ENCODE results near the gene MRPL20.

Gene MRPL20

DNA sequence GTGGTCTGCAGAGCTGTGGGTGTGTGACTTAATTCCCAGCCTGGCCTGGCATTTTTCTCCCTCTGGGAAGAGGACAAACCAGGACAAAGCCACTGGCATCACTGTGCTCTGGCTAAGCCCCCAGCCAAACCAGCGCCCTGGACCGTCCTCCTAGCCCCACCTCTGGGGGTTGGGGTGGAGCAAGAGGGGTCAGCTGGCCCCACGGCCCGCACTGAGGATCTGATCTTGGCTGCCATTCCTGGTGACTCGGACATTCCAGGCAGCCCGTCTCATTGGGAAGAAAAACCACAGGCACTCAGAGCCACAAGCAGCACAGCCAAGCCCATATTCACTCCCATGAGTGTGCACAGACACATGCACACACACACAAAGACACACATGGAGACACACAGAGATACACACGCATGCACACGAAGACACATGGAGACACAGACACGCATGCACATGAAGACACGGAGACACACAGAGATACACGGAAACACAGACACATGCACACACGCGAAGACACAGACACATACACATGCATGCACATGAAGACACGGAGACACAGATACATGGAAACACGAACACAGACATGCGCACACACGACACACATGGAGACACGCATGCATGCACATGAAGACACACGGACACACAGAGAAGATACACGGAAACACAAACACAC is 46.5 kb downstream of the MRPL20 start:
- peak; percentile 96 for DNase-seq

DNA sequence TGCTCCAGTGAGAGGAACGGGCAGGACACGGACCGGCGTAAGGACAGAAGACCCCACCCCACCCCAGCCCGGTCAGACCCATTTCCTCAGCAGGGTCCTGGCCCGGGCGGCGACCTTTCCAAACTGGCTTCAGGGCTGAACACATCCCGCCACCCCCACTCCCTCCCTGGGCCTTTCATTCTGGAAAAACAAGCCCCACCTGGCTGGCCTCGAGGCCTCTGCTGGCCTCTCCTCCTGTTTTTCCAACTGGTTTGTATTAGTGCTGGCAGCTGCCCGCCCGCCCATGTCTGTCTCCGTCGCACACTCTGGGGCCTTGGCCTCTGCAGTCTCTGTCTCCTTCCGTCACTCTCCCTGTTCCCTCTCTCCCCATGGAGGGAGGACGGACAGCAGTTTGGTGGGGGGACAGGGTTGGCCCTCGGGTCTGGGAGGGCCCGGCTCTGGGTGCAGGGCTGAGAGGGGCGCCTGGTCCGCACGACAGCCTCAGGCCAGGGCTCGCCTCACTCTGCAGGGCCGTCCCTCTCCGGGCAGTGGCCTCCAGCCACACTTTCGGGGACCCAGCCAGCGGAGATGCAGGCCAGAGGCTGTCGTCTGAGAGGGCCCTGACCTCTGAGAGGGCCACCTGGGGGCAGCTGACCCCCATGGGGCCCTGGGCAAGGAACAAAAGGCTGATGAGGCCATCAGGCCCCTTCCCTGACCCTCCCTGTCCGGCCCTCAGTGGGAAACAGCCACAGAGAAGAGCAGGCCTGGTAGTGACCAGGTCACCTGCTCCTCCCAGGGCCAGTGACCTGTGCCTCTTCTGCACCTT is 47.2 kb downstream of the MRPL20 start:
- peak; percentile 89 for DNase-seq

DNA sequence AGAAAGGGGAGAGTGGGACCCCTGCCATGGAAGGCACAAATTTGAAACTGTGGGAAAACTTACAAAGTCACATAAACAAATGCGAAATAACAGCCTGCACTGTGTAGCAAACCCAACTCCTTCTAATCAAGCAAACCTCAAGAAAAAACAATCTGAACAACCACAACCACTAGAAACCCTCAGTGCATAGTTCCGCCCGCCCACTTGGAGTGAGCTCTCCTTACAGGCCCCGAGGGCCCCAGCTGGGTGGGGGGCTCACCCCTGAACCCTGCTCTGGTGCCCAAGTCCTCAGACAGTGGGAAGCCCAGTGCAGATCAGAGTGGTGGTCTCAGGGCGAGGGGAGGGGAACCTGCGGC is 47.8 kb downstream of the MRPL20 start:
- peak; percentile 86 for DNase-seq

DNA sequence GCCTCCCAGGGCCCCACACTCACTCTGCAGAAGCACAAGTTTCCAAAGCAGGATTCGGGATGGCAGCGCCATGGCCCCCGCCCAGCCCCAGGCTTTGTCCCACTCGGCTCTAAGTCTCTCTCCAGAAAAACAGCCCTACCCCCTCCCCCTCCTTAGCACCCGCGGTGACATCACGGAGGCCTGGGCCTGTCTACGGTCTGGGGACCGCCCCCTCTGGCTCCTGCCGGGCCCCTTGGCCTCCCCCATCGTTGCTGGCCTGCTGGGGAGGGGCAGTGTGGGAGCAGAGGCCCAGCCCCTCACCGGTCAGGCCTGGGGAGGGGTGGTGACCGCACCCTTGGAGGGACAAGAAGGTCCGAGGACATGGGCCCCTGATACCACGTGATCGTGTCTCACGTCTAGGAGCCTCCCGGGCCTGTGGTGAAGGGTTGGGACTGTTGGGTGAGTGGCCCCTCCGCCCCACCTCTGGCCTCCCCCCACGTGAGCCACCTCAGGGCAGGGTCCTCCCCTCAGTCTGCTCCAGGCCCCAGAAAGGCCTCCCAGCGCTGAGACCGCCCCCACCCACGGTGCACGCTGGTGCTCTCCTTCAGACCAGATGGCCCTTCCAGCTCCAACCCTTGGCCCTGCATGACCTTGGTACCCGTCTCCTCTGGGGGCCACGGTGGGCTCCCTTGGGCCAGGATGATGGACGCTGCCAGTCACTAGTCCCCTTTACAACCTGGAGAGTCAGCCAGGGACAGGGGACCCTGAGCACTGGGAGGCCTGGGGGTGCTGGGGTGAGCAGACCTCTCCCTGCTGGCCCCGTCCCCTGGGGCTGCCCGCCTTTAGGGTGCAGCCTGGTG is 48.4 kb downstream of the MRPL20 start, which contains the start of gene MXRA8:
TSS of gene MXRA8 (minus strand) at position 123 of the 839 bp plus-strand sequence. CDS start at position 72, 51 bp downstream.
- peak; percentile 94 for DNase-seq

DNA sequence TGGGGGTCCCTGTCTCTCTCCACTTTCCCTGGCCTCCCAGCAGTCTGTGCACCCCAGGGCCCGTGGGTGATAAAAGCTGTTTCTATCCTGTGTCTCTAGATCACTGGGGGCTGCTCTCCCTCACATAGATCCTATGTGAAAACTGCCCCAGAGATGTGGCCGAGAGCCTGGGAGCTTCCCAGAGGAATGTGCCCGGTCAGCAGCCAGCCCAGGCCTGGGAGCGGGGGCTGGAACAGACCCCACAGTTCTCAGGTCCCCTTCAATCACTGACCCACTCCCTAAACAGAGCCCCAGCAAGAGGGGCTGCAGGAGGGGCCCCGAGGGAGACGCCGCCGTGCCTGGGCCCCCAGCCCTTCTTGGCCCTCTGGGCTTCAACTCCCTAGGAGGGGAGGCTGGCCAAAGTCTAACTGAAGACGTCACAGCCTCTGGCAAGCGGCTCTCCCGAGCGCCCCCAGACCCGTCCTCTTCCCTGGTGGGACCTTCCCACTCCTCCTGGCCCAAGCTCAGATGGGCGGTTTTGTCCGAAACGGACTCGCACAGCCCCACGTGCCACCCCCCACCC is 49.1 kb downstream of the MRPL20 start:
- DNase-seq = no peak

DNA sequence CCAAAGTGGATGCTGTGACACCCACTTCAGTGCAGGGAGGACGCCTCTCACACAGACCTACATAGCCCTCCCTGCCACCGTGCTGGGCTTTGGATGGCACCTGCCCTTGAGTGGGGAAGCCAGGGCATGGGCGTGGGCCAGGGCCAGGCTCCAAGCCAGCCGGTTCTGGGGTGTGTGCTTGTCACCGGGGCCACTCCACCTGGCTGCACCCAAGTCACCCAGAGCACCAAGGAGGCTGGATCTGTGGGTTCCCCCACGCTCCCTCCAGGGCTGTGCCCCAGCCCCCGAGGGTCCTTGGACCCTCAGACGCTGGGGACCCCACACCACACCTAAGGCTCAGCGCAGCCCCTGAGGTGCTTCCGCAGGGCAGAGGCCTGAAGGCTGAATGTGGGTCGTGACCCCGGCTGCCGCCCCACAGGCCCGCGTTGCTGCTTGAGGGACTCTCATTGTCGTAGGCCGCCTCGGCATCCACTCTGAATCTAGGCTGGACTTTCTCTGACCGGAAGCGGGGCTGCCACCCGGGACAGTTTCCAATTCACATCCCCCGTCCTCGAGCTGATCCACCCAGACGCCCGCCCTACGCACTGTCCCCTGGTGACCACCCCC is 50.2 kb downstream of the MRPL20 start:
- DNase-seq = no peak

DNA sequence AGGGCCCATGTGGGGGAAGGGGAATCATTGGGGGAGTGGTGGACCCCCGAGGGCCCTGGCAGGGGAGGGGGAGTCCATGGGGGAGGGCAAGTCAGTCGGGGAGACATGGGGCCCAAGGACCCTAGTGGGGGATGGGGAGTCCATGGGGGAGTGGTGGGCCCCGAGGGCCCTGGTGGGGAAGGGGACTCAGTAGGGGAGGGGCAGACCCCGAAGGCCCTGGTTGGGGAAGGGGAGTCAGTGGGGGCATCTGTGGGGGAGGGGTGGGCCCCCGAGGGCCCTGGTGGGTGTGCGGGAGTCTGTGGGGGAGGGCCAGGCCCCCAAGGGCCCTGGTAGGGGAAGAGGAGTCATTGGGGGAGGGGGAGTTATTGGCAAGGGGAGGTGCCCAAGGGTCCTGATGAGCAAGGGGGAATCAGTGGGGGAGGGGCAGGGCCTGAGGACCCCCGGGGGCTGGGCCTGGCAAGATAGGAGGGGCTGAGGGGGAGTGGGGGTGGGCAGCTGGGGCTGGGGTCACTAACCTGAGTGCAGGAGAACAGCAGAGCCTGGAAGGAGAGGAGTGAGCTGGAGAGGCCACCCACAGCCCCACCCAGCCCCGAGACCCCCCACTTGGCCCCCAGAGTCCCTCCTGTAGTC is 50.8 kb downstream of the MRPL20 start:
- DNase-seq = no peak

DNA sequence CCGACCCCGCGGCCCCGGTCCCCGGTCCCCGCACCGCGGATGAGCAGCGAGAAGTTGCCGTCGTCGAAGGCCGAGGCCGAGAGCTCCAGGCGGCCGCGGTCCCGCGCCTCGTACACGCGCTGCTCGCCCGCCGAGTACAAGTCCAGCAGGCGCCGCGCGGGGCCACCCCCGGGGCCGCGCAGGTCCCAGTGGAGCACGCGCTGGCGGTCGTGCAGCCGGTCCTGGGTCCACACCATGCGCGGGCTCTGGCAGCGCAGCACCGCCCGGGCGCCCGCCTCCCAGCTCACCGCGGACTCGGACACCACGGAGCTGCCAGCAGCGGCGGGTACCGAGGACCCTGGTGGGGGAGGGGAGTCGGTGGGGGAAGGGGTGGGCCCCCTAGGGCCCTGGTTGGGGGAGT is 51.7 kb downstream of the MRPL20 start:
- DNase-seq = no peak

DNA sequence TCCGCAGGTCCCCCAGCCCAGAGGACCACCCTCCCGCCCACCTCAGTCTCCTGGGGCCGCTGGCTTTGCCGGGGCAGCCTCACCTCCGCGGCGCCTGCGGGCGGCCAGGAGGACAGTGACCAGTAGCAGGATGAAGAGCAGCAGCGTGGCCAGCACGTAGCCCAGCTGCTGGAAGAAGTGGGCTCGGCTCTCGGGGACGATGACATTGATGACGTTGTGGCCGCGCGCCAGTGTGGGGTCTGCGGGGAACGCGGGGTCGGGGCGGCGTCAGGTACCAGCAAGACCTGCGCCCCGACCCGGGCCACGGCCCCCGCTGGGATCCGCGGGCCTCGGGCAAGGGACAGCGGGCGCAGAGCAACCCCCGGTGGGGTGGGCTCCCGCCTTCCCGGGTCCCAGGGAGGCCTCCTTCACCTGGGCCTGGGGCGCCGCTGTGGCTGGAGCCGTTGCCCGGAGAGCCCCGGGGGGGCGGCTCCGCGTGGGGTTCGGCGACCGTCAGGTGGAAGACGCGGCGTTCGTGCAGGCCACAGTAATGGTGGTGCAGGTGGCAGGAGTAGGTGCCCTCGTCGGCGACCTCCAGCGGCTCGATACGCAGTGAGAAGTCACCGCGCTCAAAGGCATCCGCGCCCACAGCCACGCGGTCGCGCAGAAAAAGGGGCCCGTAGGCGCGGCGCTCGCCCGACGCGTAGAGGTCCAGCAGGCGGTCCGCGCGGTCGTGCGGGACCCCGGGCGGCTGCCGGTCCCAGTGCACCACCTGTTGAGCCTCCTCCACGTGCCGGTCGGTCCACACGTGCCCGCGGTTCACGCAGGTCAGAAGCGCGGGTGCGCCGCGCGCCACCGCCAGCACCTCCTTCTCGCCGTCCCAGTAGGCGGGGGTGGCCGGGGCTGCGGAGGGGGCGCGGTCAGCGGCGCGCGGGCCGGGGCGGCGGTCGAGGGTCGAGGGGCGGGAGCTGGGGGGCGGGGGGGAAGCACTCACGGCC is 52.5 kb downstream of the MRPL20 start:
- DNase-seq = no peak

DNA sequence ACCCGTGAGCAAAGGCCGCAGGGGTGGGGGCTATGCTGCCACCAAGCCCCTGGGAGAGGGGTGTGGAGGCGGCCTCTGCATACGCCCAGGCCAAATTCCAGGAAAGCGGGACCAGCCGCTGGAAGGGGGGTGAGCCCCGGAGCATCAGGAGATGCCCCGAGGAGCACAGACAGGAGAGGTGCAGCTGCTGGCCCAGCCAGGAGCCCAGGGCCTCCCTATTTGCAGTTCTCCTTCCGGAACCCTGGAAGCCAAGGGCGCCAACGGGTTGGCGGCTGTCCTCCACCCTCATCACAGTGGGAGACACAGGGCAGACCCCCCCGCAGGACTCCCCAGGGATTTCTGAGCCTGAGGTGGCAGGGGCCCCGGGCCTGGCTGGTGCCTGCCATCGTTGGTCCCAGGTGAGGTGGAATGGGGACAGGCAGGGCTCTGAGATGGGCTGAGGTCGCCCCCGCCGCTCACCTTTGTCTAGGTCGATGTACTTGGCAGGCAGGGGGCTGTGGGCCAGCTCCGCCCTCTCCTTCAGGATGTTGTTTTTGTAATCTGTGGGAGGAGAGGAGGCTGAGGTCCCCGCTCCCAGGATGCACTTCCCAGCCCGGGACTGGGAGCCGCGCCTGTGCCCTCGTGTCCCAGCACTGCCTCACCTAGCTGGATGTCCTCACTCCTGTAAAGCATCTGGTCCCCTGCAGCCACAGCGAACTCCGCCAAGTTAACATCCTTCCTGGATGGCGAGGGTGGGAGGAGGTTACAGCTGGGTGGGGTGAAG is 53.5 kb downstream of the MRPL20 start:
- DNase-seq = no peak

DNA sequence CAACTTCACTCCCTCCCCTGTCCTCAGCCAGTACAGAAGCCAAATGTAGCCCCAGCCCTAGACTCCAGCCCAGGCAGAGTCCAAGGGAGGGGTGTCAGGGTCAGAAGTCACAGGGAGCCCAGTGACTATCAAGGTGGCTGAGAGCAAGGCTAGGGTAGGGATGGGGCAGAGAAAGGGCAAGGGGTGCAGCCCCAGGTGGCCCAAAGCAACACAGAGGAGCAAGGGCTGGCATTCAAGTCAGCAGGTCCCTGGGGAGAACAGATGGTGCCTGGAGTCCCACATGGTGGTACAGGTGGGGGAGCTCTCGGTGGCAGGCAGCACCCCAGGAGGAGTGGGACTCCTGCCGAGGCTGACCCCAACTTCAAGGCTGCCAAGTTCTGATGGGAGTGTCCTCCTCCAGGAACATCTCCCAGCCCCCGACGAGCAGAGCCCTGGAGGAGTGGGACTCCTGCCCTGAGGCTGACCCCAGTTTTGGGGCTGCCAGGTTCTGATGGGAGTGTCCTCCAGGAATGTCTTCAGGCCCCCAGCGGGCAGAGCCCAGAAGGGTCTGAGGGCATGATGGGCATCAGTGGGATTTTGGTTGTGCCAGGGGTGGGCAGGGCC is 54.2 kb downstream of the MRPL20 start:
- no peak for DNase-seq
